K562 (cell line): ENCODE results near the gene GFOD1. TPM values are rescaled to one million over a fixed set of nuclear protein-coding genes. Genes with fewer than 3 reads are reported as not detected.

Experiments
- BMI1 ChIP-seq: fragments of 150-350 bp; IDR thresholded peaks from 2 replicates; pipeline ENCODE4 v1.6.1; 2014; ENCODE audit warnings: low read length
- HMGXB4 ChIP-seq: sonication (generic); formaldehyde crosslinking; IDR thresholded peaks from 2 replicates; pipeline ENCODE4 v1.8.1; 2023; ENCODE audit warnings: mild to moderate bottlenecking, missing genetic modification reagents
- KDM5B ChIP-seq: fragments of 200-600 bp; sonication (generic); IDR thresholded peaks from 2 replicates; pipeline ENCODE4 v1.6.1; 2012; ENCODE audit warnings: low read depth, mild to moderate bottlenecking, moderate library complexity, low read length, control low read depth, inconsistent platforms; ENCODE audit not compliant: insufficient replicate concordance
- MECOM ChIP-seq: fragments of 250-450 bp; sonication (Bioruptor Pico); IDR thresholded peaks from 2 replicates; pipeline ENCODE4 v1.8.0; 2022; ENCODE audit warnings: inconsistent platforms
- MXI1 ChIP-seq: IDR thresholded peaks from 2 replicates; pipeline ENCODE4 v1.6.1; 2011; ENCODE audit warnings: low read depth, mild to moderate bottlenecking, improper control_type of control experiment, low read length
- MYC ChIP-seq, 2 experiments: fragments of 250-450 bp in 1 of 2; sonication (Bioruptor Pico) in 1 of 2; IDR thresholded peaks; 2 replicates each; pipeline versions ENCODE4 v1.5.1 to v1.6.1; 2012 to 2021; ENCODE audit warnings: low read depth in 2 of 2, borderline replicate concordance in 1 of 2, improper control_type of control experiment in 1 of 2, low read length in 1 of 2, mild to moderate bottlenecking in 1 of 2, moderate library complexity in 1 of 2
- NBN ChIP-seq: fragments of 450-650 bp; IDR thresholded peaks from 2 replicates; pipeline ENCODE4 v1.6.1; 2016; ENCODE audit warnings: low read depth, mild to moderate bottlenecking
- NCOR1 ChIP-seq: fragments of 450-650 bp; IDR thresholded peaks from 2 replicates; pipeline ENCODE4 v1.6.1; 2016; ENCODE audit warnings: mild to moderate bottlenecking, moderate library complexity
- NR1H2 ChIP-seq: sonication (generic); formaldehyde crosslinking; IDR thresholded peaks from 2 replicates; pipeline ENCODE4 v1.4.0; 2020; ENCODE audit warnings: mild to moderate bottlenecking, missing genetic modification reagents
- POLR2A ChIP-seq: fragments of 450-650 bp; conservative IDR thresholded peaks from 2 replicates; pipeline ENCODE4 v1.6.1; 2016
- RBM22 ChIP-seq: fragments of 200-400 bp; formaldehyde crosslinking; IDR thresholded peaks from 2 replicates; pipeline ENCODE4 v1.6.1; 2018; ENCODE audit warnings: low read length, low read depth; ENCODE audit not compliant: poor library complexity, severe bottlenecking
- RCOR1 ChIP-seq, 2 experiments: IDR thresholded peaks; 2 replicates each; pipeline ENCODE4 v1.6.1; 2012; ENCODE audit warnings: low read depth in 2 of 2, low read length in 2 of 2, borderline replicate concordance in 1 of 2, improper control_type of control experiment in 1 of 2
- SMAD4 ChIP-seq: fragments of 250-450 bp; sonication (Bioruptor Pico); conservative IDR thresholded peaks from 2 replicates; pipeline ENCODE4 v1.8.0; 2021; ENCODE audit warnings: inconsistent platforms, mild to moderate bottlenecking, moderate library complexity
- SMC3 ChIP-seq: conservative IDR thresholded peaks from 2 replicates; pipeline ENCODE4 v1.6.1; 2011; ENCODE audit warnings: low read depth, low read length, improper control_type of control experiment; ENCODE audit not compliant: insufficient read depth
- VEZF1 ChIP-seq: fragments of 200-800 bp; sonication (Bioruptor generic); IDR thresholded peaks from 2 replicates; pipeline ENCODE4 v1.6.1; 2017; ENCODE audit warnings: missing genetic modification characterization, missing compliant biosample characterization
- ZNF197 ChIP-seq: fragments of 200-800 bp; sonication (Bioruptor generic); IDR thresholded peaks from 2 replicates; pipeline ENCODE4 v1.6.1; 2016; ENCODE audit warnings: low read depth, missing genetic modification characterization, missing compliant biosample characterization
- ZNF263 ChIP-seq: sonication (generic); formaldehyde crosslinking; IDR thresholded peaks from 2 replicates; pipeline ENCODE4 v1.8.0; 2022; ENCODE audit warnings: mild to moderate bottlenecking, missing genetic modification reagents, borderline replicate concordance
- ZNF3 ChIP-seq: fragments of 250-450 bp; sonication (Bioruptor Pico); IDR thresholded peaks from 2 replicates; pipeline ENCODE4 v1.5.0; 2021; ENCODE audit warnings: mild to moderate bottlenecking, moderate library complexity
- ZNF639 ChIP-seq, 2 experiments: fragments of 200-800 bp in 1 of 2; sonication (Bioruptor generic) in 1 of 2; sonication (generic) in 1 of 2; formaldehyde crosslinking in 1 of 2; IDR thresholded peaks in 1 of 2; conservative IDR thresholded peaks in 1 of 2; 2 replicates each; pipeline versions ENCODE4 v1.5.0 to v1.6.1; 2016 to 2020; ENCODE audit warnings: missing compliant biosample characterization in 1 of 2, missing genetic modification characterization in 1 of 2, missing genetic modification reagents in 1 of 2
- ZNF696 ChIP-seq: fragments of 250-450 bp; sonication (Bioruptor Pico); conservative IDR thresholded peaks from 2 replicates; pipeline ENCODE4 v1.4.0; 2020; ENCODE audit warnings: mild to moderate bottlenecking, moderate library complexity
- ZNF740 ChIP-seq, 3 experiments: fragments of 200-800 bp in 1 of 3; sonication (Bioruptor generic) in 1 of 3; sonication (generic) in 1 of 3; formaldehyde crosslinking in 1 of 3; IDR thresholded peaks; 2 replicates each; pipeline versions ENCODE4 v1.6.1 to v1.8.0; 2016 to 2022; ENCODE audit warnings: mild to moderate bottlenecking in 2 of 3, missing compliant biosample characterization in 2 of 3, missing genetic modification characterization in 2 of 3, missing genetic modification reagents in 1 of 3
- polyA plus RNA-seq, 8 experiments: library from polyadenylated mRNA; depleted of rRNA in 4 of 8; stranded (reverse) in 5 of 8; unstranded in 3 of 8; fragments of >200 nt; fragmentation: Nextera tagmentation in 2 of 8; fragmentation: Illumina TruSeq in 1 of 8; extraction: Ambion mirVana in 2 of 8; extraction: Trizol in 1 of 8; gene quantifications; 2 replicates each; pipeline versions ENCODE4 v1.2.1 to v1.2.3, GENCODE V29; 2011 to 2014; ENCODE audit warnings: inconsistent platforms in 1 of 8, missing spikeins in 1 of 8
- total RNA-seq, 7 experiments: library from RNA; depleted of rRNA in 6 of 7; stranded (reverse); fragments of >200 nt in 6 of 7; fragmentation: Illumina TruSeq in 2 of 7; extraction: Trizol in 2 of 7; gene quantifications; 2 replicates each; pipeline versions ENCODE4 v1.2.1 to v1.2.3, GENCODE V29; 2011 to 2021; ENCODE audit warnings: low replicate concordance in 1 of 7

GFOD1 gene
- total and polyA plus RNA-seq, 9 of the 15 experiments (the other 6 are each of a cell fraction or from before 2014, with no cell fraction given): 3.8 to 12.0 (median 8.2) TPM

GRCh38 chr6:13485923-13486562 lies 1.4 kb downstream of the GFOD1 start (continued):
- TF ChIP-seq ZNF3 (no peak), BMI1 (no peak), MYC (IDR thresholded peaks at IDR 0.05; ENCODE audit: low read depth, low read length) (peak; percentile 82), MYC (CRISPR knock-in tag; IDR thresholded peaks at IDR 0.05; ENCODE audit: borderline replicate concordance, low read depth) (no peak), ZNF740 (CRISPR knock-in tag; IDR thresholded peaks at IDR 0.05) (peak; percentile 96), ZNF740 (tag; IDR thresholded peaks at IDR 0.05) (peak in 1 of 2 experiments; percentile 95; a peak in 2 of 4 replicates), NCOR1 (0 out of 2 replicates have a peak, but pooled peaks have one; percentile 4), KDM5B (peak; percentile 41), ZNF197 (CRISPR knock-in tag) (no peak), SMC3 (0 out of 2 replicates have a peak, but pooled peaks have one; percentile 2), RBM22 (no peak), POLR2A (0 out of 2 replicates have a peak, but pooled peaks have one; percentile 41), SMAD4 (CRISPR knock-in tag) (0 out of 2 replicates have a peak, but pooled peaks have one; percentile 24), RCOR1 (IDR thresholded peaks at IDR 0.05; ENCODE audit: borderline replicate concordance in 1 of 2, low read depth in 2 of 2, low read length in 2 of 2) (peak in 1 of 2 experiments; percentile 2; a peak in 2 of 4 replicates), ZNF696 (CRISPR knock-in tag) (no peak), ZNF263 (CRISPR knock-in tag) (peak; percentile 55; the same call in 1 of the 2 replicates), NBN (0 out of 2 replicates have a peak, but pooled peaks have one; percentile 50), MXI1 (peak; percentile 78), NR1H2 (CRISPR knock-in tag) (no peak), HMGXB4 (CRISPR knock-in tag) (no peak), MECOM (CRISPR knock-in tag) (no peak), VEZF1 (peak; percentile 96), ZNF639 (CRISPR knock-in tag; conservative IDR thresholded peaks at IDR 0.05 in 1 of 2, IDR thresholded peaks at IDR 0.05 in 1 of 2) (peak in 1 of 2 experiments; percentile 4; a peak in 1 of 4 replicates)
